ENCODE results near the gene BPI.

- TF ChIP-seq CTCF (IDR thresholded peaks at IDR 0.05; ENCODE audit: low read length) (no peak), EZH2 (IDR thresholded peaks at IDR 0.05; ENCODE audit: borderline replicate concordance, low read length) (no peak)
These were observed 69.4 kb downstream of the BPI start for GRCh38 chr20:38373231-38373867.
